GM12801 (cell line): ENCODE data around the gene TARBP1.

Experiments used
- CTCF ChIP-seq: IDR thresholded peaks from one replicate; pipeline ENCODE4 v1.5.1; 2011; ENCODE audit warnings: control low read depth; ENCODE audit not compliant: insufficient read length; ENCODE audit errors: extremely low read depth

TARBP1 gene, protein sequence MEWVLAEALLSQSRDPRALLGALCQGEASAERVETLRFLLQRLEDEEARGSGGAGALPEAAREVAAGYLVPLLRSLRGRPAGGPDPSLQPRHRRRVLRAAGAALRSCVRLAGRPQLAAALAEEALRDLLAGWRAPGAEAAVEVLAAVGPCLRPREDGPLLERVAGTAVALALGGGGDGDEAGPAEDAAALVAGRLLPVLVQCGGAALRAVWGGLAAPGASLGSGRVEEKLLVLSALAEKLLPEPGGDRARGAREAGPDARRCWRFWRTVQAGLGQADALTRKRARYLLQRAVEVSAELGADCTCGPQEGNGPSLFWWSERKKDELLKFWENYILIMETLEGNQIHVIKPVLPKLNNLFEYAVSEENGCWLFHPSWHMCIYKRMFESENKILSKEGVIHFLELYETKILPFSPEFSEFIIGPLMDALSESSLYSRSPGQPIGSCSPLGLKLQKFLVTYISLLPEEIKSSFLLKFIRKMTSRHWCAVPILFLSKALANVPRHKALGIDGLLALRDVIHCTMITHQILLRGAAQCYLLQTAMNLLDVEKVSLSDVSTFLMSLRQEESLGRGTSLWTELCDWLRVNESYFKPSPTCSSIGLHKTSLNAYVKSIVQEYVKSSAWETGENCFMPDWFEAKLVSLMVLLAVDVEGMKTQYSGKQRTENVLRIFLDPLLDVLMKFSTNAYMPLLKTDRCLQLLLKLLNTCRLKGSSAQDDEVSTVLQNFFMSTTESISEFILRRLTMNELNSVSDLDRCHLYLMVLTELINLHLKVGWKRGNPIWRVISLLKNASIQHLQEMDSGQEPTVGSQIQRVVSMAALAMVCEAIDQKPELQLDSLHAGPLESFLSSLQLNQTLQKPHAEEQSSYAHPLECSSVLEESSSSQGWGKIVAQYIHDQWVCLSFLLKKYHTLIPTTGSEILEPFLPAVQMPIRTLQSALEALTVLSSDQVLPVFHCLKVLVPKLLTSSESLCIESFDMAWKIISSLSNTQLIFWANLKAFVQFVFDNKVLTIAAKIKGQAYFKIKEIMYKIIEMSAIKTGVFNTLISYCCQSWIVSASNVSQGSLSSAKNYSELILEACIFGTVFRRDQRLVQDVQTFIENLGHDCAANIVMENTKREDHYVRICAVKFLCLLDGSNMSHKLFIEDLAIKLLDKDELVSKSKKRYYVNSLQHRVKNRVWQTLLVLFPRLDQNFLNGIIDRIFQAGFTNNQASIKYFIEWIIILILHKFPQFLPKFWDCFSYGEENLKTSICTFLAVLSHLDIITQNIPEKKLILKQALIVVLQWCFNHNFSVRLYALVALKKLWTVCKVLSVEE (N-terminal part only)

GRCh38 chr1:234478481-234479309 lies at the start of gene TARBP1:
TARBP1 (minus strand) TSS chr1:234479179; CDS start chr1:234479103, 76 bp downstream.
- TF ChIP-seq CTCF = no peak

GRCh38 chr1:234528074-234528865 lies 49.3 kb upstream of the TARBP1 start:
- TF ChIP-seq CTCF = no peak

GRCh38 chr1:234527346-234527745 lies 48.4 kb upstream of the TARBP1 start:
- no peak for TF ChIP-seq CTCF

- TF ChIP-seq CTCF = no peak
Measured at GRCh38 chr1:234526922-234527321, 47.9 kb upstream of the TARBP1 start.

- no peak for TF ChIP-seq CTCF
Measured at GRCh38 chr1:234525099-234525799, 46.3 kb upstream of the TARBP1 start.

- TF ChIP-seq CTCF = no peak
Measured at GRCh38 chr1:234521836-234522235, 42.9 kb upstream of the TARBP1 start.
